Activated gamma-delta T cell treated with anti-CD3 and anti-CD28 coated beads, Interleukin-2, amount 50 U/mL, for 16 hours (primary cell): ENCODE data around the gene FMN1.

Source experiments
- DNase-seq: peaks from one replicate; pipeline ENCODE4 v3.0.0-alpha.2; 2020; ENCODE audit warnings: low read depth

The FMN1 gene

DNA sequence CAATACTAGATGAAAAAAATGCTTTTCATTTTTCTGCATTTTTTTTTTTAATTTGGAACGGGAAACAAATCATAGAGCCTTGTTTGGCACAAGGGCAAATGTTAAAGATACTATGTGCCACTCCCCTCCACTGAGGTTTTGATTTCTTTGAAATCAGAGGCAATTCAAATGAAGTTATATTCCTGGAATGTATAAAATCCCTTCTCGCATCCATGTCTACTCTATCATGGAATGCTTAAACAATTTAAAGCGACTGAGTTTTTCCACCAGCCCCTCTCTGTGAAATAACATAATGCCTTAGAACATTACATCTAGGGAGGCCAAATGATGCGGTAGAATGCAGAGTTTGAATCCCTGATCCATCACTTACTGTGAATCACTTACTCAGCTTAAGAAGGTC is 69.7 kb downstream of the FMN1 start:
- no peak for DNase-seq

DNA sequence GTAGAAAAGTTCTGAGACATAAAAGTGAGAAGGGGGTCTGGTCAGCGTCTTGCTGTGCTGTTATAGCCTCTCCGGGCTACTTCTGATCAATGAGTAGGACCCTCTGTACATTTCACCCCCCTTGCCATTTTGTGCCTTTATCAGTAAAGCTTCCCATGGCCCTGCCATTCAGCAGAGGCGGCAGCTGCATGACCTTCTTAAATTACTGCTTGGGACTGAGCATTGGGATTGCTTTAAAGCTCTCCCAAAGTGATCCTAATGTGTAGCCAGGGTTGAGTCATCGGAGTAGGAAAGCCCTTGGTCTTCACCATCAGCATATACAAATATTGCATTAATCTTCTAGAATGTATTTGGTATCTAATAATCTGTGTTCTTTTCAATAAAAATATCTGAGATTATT is 70.2 kb downstream of the FMN1 start:
- no peak for DNase-seq

DNA sequence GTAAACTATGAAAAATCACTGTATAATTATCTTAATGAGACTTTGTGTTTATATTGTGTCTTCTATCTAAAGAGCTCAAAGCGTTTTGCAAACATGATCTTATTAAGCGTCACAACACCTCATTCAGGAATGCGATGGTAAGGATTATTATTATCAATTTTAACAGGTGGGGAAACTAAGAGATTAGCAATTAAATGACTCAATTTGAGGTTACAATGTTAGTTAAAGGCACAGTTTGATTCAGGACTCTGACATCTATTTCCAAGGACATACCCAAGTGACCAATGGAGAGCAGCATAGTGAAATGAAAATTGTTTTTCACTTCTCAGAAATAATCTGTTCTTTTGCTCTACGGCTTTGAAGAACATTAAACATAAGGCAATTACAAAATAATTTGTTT is 74.6 kb downstream of the FMN1 start:
- no peak for DNase-seq

- no peak for DNase-seq
Measured at GRCh38 chr15:33119273-33119672, 75.2 kb downstream of the FMN1 start.

- DNase-seq, result no peak
Measured at GRCh38 chr15:33116198-33116597, 78.3 kb downstream of the FMN1 start.

GRCh38 chr15:33115191-33115861 is 79.2 kb downstream of the FMN1 start:
- DNase-seq, result no peak

DNA sequence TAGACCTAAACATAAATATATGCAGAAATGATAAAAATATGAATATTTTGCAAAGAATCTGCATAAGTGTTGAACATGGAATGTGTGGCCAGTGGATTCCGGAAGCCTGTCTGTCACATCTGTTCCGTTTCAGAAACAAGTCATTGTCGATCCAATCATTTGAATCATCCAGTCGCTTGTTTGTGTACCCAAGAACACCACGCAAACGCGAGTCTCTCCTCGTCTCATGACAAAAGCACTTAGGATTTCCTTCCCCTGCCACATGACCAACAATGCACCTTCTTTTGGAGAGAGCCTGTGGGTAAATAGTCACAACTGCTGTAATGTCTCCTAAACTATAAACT is 80.2 kb downstream of the FMN1 start:
- no peak for DNase-seq

DNA sequence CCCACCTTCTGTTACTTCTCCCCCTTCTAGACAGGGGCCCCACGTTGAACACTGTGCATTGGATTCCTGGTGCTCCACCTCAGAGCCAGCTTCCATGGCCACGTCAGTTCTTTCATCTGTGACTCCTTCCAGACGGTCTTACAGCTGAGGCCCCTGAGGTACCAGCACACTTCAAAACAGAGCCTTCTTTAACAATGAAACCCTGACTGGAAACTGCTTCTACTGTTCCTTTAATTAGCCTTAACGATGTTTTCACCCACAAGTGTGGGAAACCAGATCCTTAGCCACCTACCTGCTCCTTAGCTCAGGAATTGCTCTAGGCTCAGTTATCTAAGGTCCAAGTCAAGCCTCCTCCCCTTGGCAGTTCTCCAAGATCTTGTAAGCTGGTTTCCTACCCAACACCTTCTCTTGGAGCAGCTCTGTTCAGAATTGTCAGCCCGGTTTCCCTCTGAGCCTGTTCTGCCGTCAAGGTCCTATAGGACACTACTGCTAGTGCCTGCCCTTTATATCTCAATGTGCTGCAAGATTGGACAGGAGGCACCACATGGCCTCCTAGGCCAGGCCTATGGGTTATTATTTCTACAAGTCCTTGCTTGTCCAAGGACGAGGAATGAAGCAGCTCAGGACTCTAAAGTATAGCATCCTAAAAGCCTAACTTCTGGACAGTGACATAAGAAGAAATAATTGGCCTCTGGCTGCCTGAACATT is 80.7 kb downstream of the FMN1 start:
- DNase-seq, result no peak

DNA sequence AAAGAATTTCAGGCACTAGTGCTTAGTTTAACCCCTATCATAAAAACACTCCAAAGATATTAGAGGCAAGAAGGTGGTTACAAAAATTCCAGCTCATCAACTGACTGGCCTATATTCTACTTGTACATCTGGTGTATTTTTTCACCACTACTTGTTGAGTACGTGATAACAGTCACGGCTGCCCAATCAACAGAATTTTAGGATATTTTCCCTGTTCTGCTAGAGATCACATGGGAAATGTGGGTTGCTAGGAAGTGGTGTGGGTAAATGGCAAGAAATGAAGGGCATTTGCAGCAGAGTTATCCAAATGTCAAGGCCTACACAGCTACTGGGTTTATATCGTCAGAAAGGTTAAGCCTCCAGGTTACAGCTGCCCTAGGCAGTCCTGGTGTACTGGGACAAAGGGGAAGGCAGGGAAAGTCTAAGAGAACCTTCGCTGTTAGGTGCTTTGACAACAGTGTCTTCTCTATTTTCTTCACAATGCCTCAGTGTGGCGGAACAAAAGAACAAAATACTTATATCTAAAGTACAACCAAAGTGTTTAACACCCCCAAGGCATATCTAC is 81.9 kb downstream of the FMN1 start:
- no peak for DNase-seq

- DNase-seq, result no peak
Measured at GRCh38 chr15:33111041-33111451, 83.5 kb downstream of the FMN1 start.

DNA sequence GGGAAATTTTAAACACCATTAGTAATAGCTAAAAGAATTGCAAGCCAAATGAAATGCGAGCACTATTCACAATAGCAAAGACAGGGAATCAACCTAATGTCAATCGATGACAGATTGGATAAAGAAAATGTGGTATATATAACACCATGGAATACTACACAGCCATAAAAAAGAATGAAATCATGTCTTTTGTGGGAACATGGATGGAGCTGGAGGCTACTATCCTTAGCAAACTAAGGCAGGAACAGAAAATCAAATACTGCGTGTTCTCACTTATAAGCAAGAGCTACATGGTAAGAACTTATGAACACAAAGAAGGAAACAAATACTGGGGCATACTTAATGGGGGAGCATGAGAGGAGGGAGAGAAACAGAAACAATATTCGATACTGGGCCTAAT is 85.2 kb downstream of the FMN1 start:
- no peak for DNase-seq

GRCh38 chr15:33108518-33108917 is 86.0 kb downstream of the FMN1 start:
- DNase-seq, result no peak

DNA sequence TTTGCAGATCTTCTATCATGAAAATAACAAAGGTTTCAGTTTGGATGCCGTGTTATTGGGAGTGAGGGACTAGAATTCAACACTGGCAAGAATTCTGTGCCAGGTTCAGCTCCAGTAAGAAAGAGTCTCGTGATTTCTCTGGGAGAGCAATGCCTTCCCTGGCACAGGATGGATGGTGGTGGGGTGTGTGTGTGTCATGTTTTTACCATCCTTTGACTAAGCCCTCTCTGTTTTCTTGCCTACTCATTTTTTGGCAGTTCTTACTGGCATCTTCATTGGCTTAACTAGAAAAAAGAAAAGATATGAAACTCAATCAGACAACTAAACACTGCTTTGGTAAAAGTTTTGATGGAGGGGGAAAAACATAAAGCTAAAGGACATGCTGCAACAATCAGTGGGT is 86.6 kb downstream of the FMN1 start:
- no peak for DNase-seq

DNA sequence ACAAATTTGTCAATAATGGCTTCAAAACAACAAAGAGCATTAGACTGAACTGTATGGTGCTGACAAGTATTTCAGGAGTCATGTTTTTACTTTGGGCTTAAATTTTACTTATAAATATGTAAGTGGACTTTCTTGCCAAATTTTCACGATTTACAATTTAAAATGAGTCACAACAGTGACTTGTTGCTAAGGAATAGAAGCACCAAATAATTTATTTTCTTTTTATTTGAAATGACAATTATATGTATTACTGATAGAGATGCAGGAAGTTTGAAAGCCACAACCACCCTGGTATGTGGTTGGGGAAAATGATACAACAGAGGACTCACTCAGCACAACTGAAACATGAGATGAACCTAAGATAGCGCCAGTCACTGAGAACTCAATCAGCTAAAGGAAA is 90.3 kb downstream of the FMN1 start:
- DNase-seq, result no peak

GRCh38 chr15:33101036-33101435 is 93.5 kb downstream of the FMN1 start:
- DNase-seq, result no peak

DNA sequence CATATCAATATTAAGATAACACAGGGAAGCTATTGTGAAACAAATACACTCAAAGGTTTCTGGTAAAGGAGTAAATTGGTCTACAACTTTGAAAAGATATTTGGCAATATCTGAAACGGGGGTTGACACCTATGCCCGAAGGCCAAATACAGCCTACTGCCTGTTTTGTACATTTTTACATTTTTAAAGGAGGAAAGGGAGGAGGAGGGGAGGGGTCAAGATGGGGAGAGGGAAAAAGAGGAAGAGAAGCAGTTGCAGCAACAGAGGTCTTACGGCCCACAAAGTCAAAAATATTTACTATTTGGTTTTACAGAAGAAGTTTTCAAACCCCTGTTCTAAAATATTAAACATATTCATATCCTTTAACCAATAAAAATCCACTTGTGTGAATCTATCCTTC is 94.2 kb downstream of the FMN1 start:
- DNase-seq, result no peak

GRCh38 chr15:33099739-33100138 is 94.8 kb downstream of the FMN1 start:
- no peak for DNase-seq

GRCh38 chr15:33099213-33099612 is 95.3 kb downstream of the FMN1 start:
- DNase-seq, result no peak

DNA sequence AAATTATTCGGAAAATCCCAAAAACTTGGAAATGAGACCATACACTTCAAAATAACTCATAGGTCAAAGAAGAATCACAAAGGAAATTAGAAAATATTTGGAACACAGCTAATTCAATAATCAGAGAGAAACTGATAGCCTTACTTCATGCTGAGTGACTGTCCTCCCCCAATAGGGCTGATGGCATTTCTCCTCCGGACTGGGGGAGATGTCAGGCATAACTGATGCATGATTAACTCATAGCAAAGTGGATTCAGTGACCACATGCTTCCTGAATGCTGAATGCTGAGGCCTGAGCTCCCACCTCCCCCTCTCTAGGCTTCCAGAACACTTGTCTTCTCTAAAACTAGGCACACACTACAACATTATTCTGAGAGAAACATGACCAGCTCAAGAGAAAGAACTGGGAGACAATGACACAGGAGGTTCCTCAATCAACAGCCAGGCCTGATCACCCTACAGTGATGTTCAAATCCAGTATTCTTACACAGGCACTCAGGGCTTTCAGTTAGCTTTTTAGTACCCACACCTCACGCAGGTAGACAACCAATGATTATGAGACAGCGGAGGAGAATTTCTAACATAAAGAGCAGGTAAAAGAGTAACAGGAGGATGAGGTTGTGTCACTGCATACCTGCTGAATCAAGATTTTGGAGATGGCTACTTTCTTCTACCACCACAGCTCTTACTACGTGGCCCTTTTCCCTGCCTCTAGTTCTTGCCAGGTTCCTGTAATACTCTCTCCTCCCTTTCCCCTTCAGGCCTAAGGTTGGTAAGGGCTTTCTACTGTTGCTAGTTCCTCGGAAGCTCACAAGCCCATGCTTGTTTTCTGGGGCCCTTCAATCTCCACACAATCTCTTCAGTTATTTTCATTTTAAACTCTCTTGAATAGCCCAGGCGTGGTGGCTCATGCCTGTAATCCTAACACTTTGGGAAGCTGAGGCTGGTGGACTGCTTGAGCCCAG is 96.1 kb downstream of the FMN1 start:
- DNase-seq, result no peak

GRCh38 chr15:33096134-33096533 is 98.4 kb downstream of the FMN1 start:
- no peak for DNase-seq

GRCh38 chr15:33095641-33096040 is 98.9 kb downstream of the FMN1 start:
- no peak for DNase-seq

DNA sequence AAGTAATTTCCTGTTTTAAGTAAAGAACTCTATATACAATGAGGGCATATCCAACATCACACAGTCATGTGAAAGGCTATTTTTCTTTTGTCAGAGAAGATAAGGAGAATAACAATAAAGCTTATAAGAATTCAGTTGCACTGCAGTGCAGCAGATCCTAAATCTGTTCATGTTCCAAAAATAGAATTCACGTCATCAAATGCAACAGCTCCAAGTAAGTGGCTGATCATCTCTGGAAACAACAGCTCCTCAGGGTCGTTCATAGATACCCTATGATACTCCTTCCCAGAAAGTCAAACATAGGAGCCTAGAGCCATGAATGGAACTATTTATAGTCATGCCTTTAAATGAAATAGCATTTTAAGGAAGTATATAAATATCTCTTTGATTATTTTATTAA is 100.2 kb downstream of the FMN1 start:
- DNase-seq, result no peak

- no peak for DNase-seq
Measured at GRCh38 chr15:33093222-33093621, 101.3 kb downstream of the FMN1 start.
